ENCODE measurements around the gene PAX4. TPM values are rescaled to one million over a fixed set of nuclear protein-coding genes. Genes with fewer than 3 reads are reported as not detected.

Gene PAX4
- total and polyA plus RNA-seq, 2 donors (not counting 3 experiments of a cell fraction or from before 2014, with no cell fraction given): not detected

DNA sequence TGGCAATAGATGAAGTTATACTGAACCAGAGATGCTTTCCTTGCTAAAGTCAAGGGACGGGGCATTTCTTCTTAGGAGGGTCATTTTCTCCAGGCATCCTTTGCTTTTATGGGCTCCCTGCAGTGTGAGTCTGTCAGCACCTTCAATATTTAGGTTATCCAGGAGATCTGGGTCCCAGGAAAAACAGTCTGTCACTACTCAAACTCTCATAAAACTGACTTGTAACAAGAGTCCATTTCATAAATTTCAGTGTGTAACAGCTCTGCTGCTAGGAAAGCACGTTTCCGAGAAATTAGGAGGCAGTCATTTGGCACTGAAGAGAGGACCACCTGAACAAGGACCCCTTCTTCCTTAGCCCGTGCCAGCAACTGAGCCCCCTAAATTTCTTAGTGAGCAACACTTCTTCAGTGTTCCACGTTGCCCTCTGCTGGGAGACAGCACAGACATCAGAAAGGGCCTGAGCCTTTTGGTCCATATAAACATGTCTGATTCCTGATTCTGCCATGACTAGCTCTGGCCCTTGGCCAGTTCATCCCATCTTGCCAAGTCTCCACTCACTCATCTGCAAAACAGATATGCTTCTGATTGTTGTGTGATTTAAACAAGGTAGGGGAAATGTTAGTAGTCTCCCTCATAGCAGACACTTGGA, 39.8 kb downstream of the PAX4 start:
- FAIRE-seq: peak; percentile 4
- ChIA-PET POLR2A (no interaction called here), CTCF (interaction anchor here (0.7 to 1.1 kb wide), 2 partner anchors 10 to 775 kb away, joined by 3 read pairs; partner anchors contain the start of gene ARF5)
- H3K4me1 ChIP-seq (ENCODE audit: control insufficient read depth, extremely low read depth, insufficient read depth, low read length): peaks cover 2% of the 10 kb centered on the region
- no peaks in the 10 kb centered on the region for H3K27me3 ChIP-seq (ENCODE audit: control insufficient read depth in 2 of 2, insufficient read depth in 2 of 2, low read length in 2 of 2)
- peaks cover 15% of the 10 kb centered on the region for H3K79me2 ChIP-seq (ENCODE audit: control insufficient read depth, insufficient read depth, low read length)
- no peaks in the 10 kb centered on the region for H3K9me3 ChIP-seq (replicated peaks; ENCODE audit: control insufficient read depth, insufficient read depth, low read length)
- DNase-seq (ENCODE audit: low read depth, low spot score): peak; percentile 12
- no peaks in the 10 kb centered on the region for H3K9me1 ChIP-seq (replicated peaks; ENCODE audit: control insufficient read depth, extremely low read depth, insufficient read depth, low read length)
- no peak overlapping the region for H3K4me2 ChIP-seq (ENCODE audit: insufficient read depth, low read length)
- TF ChIP-seq, protein P1, sequence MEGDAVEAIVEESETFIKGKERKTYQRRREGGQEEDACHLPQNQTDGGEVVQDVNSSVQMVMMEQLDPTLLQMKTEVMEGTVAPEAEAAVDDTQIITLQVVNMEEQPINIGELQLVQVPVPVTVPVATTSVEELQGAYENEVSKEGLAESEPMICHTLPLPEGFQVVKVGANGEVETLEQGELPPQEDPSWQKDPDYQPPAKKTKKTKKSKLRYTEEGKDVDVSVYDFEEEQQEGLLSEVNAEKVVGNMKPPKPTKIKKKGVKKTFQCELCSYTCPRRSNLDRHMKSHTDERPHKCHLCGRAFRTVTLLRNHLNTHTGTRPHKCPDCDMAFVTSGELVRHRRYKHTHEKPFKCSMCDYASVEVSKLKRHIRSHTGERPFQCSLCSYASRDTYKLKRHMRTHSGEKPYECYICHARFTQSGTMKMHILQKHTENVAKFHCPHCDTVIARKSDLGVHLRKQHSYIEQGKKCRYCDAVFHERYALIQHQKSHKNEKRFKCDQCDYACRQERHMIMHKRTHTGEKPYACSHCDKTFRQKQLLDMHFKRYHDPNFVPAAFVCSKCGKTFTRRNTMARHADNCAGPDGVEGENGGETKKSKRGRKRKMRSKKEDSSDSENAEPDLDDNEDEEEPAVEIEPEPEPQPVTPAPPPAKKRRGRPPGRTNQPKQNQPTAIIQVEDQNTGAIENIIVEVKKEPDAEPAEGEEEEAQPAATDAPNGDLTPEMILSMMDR (IDR thresholded peaks at IDR 0.05; ENCODE audit: extremely low read depth in 1 of 2, insufficient read depth in 1 of 2, low read depth in 1 of 2, low read length in 2 of 2): no peak
- no peak for TF ChIP-seq FOS (IDR thresholded peaks at IDR 0.05; ENCODE audit: borderline replicate concordance, insufficient read depth, low read length)
- no peak for TF ChIP-seq POLR2A (IDR thresholded peaks at IDR 0.05; ENCODE audit: low read depth, low read length)
- TF ChIP-seq, protein P2, sequence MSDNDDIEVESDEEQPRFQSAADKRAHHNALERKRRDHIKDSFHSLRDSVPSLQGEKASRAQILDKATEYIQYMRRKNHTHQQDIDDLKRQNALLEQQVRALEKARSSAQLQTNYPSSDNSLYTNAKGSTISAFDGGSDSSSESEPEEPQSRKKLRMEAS (IDR thresholded peaks at IDR 0.05; ENCODE audit: insufficient read depth, insufficient read length): no peak
- TF ChIP-seq MYC (IDR thresholded peaks at IDR 0.05; ENCODE audit: low read depth, low read length): no peak
- TF ChIP-seq POLR2AphosphoS5 (IDR thresholded peaks at IDR 0.05; ENCODE audit: insufficient read depth, low read depth, low read length): no peak
- TF ChIP-seq JUN (IDR thresholded peaks at IDR 0.05; ENCODE audit: borderline replicate concordance, insufficient read depth, insufficient read length, low read depth): no peak
- no peak for TF ChIP-seq EZH2 (IDR thresholded peaks at IDR 0.05; ENCODE audit: borderline replicate concordance, low read depth, low read length, severe bottlenecking)
- TF ChIP-seq GATA2 (IDR thresholded peaks at IDR 0.05; ENCODE audit: insufficient read depth, insufficient read length, low read depth, low read length): no peak
- H3K27ac ChIP-seq (ENCODE audit: insufficient read depth, low read depth, low read length): no peak overlapping the region
- dilution Hi-C loops (cut with MboI; ENCODE audit: extremely low pct_ligation_motif_present, low sequenced_read_pairs) (no loop called here), intact Hi-C loops (cut with micrococcal nuclease) (no loop called here)
- H2AFZ ChIP-seq (ENCODE audit: low read depth, low read length): no peak overlapping the region
- no TSS peak for BruUV-seq (replicated peaks)
- peaks cover 0 to 9% of the 10 kb centered on the region in 2 experiments for H3K36me3 ChIP-seq (ENCODE audit: control insufficient read depth in 2 of 2, extremely low read depth in 1 of 2, insufficient read depth in 2 of 2, low read length in 2 of 2)
- H3K9ac ChIP-seq (replicated peaks; ENCODE audit: extremely low read depth, insufficient read depth, low read length): no peak overlapping the region
- no peaks in the 10 kb centered on the region for H4K20me1 ChIP-seq (replicated peaks; ENCODE audit: control insufficient read depth, extremely low read depth, insufficient read depth, low read length)
- H3K4me3 ChIP-seq (replicated peaks in 1 of 3; ENCODE audit: insufficient read depth in 1 of 3, low read depth in 1 of 3, low read length in 3 of 3): no peak overlapping the region

All from endothelial cell of umbilical vein (primary cell).